ENCODE results near the gene MITD1. TPM values are rescaled to one million over a fixed set of nuclear protein-coding genes. Genes with fewer than 3 reads are reported as not detected.
A peak's percentile ranks its signal among the peaks of the same experiment; 100 is the strongest.

MITD1 gene
- total RNA-seq, 3 donors from 2014 or later (not counting 1 experiment from before 2014, with no cell fraction given) = 22.9 to 33.6 (median 26.7) TPM

DNA sequence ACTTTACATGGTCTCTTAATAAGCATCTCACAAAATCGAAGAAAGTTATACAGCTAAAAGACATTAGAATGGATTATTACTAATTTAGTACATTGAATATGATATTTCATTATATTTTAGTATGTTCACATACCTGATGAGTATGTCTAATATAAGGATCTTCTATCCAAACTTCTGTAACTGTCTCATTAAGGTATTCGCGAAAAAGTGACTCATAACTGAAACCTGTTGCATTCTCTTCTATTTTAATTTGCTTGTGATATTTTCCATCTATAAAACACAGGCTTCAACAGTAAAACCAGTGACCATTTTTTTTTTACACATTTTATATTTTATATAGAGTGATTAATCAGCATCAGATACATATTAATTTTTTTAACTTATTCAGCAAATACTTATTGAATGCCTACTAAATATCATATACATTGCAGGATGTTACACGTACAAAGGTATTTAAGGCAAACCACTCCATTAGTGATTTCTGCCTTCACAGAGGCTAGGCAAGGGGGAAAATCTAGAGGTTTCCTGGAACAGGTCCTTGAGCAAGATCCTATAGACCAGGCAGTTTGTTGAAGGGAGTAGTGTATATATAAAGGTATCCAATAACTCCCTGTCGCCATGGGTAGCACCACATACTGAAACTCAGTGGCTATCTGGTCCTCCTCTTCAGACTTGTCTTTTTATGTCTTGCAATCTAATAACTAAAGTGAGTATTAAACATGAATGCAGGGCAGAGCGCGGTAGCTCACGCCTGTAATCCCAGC is 9.3 kb downstream of the MITD1 start:
- TF ChIP-seq, protein P1, sequence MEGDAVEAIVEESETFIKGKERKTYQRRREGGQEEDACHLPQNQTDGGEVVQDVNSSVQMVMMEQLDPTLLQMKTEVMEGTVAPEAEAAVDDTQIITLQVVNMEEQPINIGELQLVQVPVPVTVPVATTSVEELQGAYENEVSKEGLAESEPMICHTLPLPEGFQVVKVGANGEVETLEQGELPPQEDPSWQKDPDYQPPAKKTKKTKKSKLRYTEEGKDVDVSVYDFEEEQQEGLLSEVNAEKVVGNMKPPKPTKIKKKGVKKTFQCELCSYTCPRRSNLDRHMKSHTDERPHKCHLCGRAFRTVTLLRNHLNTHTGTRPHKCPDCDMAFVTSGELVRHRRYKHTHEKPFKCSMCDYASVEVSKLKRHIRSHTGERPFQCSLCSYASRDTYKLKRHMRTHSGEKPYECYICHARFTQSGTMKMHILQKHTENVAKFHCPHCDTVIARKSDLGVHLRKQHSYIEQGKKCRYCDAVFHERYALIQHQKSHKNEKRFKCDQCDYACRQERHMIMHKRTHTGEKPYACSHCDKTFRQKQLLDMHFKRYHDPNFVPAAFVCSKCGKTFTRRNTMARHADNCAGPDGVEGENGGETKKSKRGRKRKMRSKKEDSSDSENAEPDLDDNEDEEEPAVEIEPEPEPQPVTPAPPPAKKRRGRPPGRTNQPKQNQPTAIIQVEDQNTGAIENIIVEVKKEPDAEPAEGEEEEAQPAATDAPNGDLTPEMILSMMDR (IDR thresholded peaks at IDR 0.05) = no peak
- no peak for ATAC-seq
- Mint-ChIP-seq H3K27me3 (ENCODE audit: low read depth in 2 of 2) (no peaks in the 10 kb centered on the region), H3K4me1 (peaks cover 5 to 8% of the 10 kb centered on the region in 2 donors), H3K9me3 (no peaks in the 10 kb centered on the region), H3K36me3 (no peaks in the 10 kb centered on the region), H3K27ac (peak overlapping the region in 1 of 2 donors; percentile 6), H3K4me3 (no peak overlapping the region)
- H3K27me3 ChIP-seq (ENCODE audit: control insufficient read depth, insufficient read depth, low read length) = no peaks in the 10 kb centered on the region
- no peaks in the 10 kb centered on the region for H3K9me3 ChIP-seq (ENCODE audit: control insufficient read depth, insufficient read depth, low read length)
- DNase-seq = no peak
- peaks cover 56% of the 10 kb centered on the region for H3K36me3 ChIP-seq (ENCODE audit: control insufficient read depth, insufficient read depth, low read length)
- no peaks in the 10 kb centered on the region for H3K4me1 ChIP-seq (ENCODE audit: control insufficient read depth, insufficient read depth, low read length)
- no peak overlapping the region for H3K4me3 ChIP-seq (ENCODE audit: low read length)
- H3K27ac ChIP-seq (ENCODE audit: low read length) = no peak overlapping the region
- 92% methylated on average over 7 of the region's 8 CpGs for WGBS (ENCODE audit: insufficient coverage)
- intact Hi-C loops (cut with micrococcal nuclease) = loop anchor here (10.0 kb wide), 1 partner anchor 337 kb away; no protein-coding TSS in a partner anchor

DNA sequence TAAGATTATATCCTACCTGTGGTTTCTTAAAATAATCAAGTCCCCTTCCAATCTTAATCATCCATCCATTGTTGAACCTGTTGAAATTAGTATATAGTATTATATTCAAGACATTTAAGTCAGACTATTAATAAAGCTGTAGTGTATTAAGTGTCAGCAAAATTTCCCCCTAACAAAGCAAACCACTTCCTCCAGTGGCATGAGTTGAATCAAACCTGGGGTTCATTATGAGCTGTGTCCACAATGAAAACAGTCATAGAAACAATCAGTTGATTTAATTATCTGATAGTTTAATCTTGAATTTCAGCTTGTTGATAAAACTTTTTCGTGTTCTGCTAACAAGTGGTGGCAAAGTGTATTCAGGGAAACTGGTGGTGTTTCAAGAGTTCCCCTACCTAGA is 11.3 kb downstream of the MITD1 start:
- no peak overlapping the region for H3K27ac ChIP-seq (ENCODE audit: low read length)
- intact Hi-C loops (cut with micrococcal nuclease) = no loop called here

DNA sequence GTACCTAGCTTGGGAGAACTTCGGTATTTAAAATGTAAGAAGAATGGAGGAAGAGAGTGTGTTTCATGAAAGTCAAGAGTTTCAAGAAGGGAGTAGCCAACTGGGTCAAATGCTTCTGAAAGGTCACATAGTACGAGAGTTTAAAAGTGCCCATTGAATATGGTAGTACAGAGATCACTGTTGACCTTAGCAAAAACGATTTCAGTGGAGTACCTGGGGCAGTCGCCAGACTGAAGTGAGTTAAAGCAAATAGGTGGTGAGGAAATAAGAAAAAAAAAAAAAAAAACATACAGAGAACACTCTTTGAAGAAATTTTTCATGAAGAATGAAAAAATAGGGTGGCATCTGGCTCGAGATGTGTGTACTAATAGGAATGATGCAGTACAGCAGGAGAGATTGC is 14.6 kb downstream of the MITD1 start:
- H3K36me3 Mint-ChIP-seq = no peaks in the 10 kb centered on the region
- peaks cover 71% of the 10 kb centered on the region for H3K36me3 ChIP-seq (ENCODE audit: control insufficient read depth, insufficient read depth, low read length)

More for the DNA sequence above, 11.3 kb downstream of the MITD1 start:
- Mint-ChIP-seq H3K36me3 (no peaks in the 10 kb centered on the region), H3K4me3 (no peak overlapping the region), H3K4me1 (peaks cover 0 to 5% of the 10 kb centered on the region in 2 donors), H3K27me3 (ENCODE audit: low read depth in 2 of 2) (no peaks in the 10 kb centered on the region), H3K9me3 (no peaks in the 10 kb centered on the region), H3K27ac (peak overlapping the region in 1 of 2 donors; percentile 58)
- Histone ChIP-seq H3K9me3 (ENCODE audit: control insufficient read depth, insufficient read depth, low read length) (no peaks in the 10 kb centered on the region), H3K4me3 (ENCODE audit: low read length) (no peak overlapping the region), H3K36me3 (ENCODE audit: control insufficient read depth, insufficient read depth, low read length) (peaks cover 70% of the 10 kb centered on the region), H3K4me1 (ENCODE audit: control insufficient read depth, insufficient read depth, low read length) (no peaks in the 10 kb centered on the region), H3K27me3 (ENCODE audit: control insufficient read depth, insufficient read depth, low read length) (no peaks in the 10 kb centered on the region)
- WGBS (ENCODE audit: insufficient coverage) = 29% methylated on average over 1 of the region's 1 CpG
- TF ChIP-seq, protein P1 (IDR thresholded peaks at IDR 0.05) = no peak
- DNase-seq = no peak
- no peak for ATAC-seq

More for the DNA sequence above, 14.6 kb downstream of the MITD1 start:
- H3K27ac ChIP-seq (ENCODE audit: low read length) = no peak overlapping the region
- Mint-ChIP-seq H3K27me3 (ENCODE audit: low read depth in 2 of 2) (no peaks in the 10 kb centered on the region), H3K4me3 (no peak overlapping the region), H3K9me3 (no peaks in the 10 kb centered on the region), H3K4me1 (peaks cover 0 to 5% of the 10 kb centered on the region in 2 donors), H3K27ac (peak overlapping the region; percentile 3 to 36)
- H3K27me3 ChIP-seq (ENCODE audit: control insufficient read depth, insufficient read depth, low read length) = no peaks in the 10 kb centered on the region
- intact Hi-C loops (cut with micrococcal nuclease) = no loop called here
- H3K4me1 ChIP-seq (ENCODE audit: control insufficient read depth, insufficient read depth, low read length) = no peaks in the 10 kb centered on the region
- DNase-seq (no peak), ATAC-seq (no peak)
- TF ChIP-seq, protein P1 (IDR thresholded peaks at IDR 0.05) = no peak
- 89% methylated on average over 4 of the region's 5 CpGs for WGBS (ENCODE audit: insufficient coverage)
- no peaks in the 10 kb centered on the region for H3K9me3 ChIP-seq (ENCODE audit: control insufficient read depth, insufficient read depth, low read length)
- no peak overlapping the region for H3K4me3 ChIP-seq (ENCODE audit: low read length)

Measured in natural killer cell (primary cell).